Measurements from ENCODE around the gene NMT1.

The NMT1 gene

GRCh38 chr17:45155483-45155882, 94.4 kb downstream of the NMT1 start:
- no peak for DNase-seq (ENCODE audit: low spot score)

GRCh38 chr17:45156242-45156641, 95.1 kb downstream of the NMT1 start:
- no peak for DNase-seq (ENCODE audit: low spot score)

All from hematopoietic multipotent progenitor cell treated with erythropoietin and hydrocortisone succinate and interleukin-3 and kit ligand, for 15 days (in vitro differentiated cells).